Muscle layer of duodenum (tissue), 2 donors: ENCODE data around the gene HTT.

Experiments used
- H3K27ac ChIP-seq: one replicate; pipeline ENCODE4 v1.7.0; 2013; ENCODE audit warnings: mild to moderate bottlenecking, low read length
- H3K27me3 ChIP-seq: one replicate; pipeline ENCODE4 v1.7.0; 2013; ENCODE audit warnings: low read depth, mild to moderate bottlenecking, control low read depth, low read length
- H3K36me3 ChIP-seq, 2 donors: one replicate each; pipeline ENCODE4 v1.7.0; 2013; ENCODE audit warnings: low read length in 2 of 2, control low read depth in 1 of 2, mild to moderate bottlenecking in 1 of 2; ENCODE audit not compliant: insufficient read depth in 2 of 2, control insufficient read depth in 1 of 2
- H3K4me1 ChIP-seq, 2 donors: one replicate each; pipeline ENCODE4 v1.7.0; 2013; ENCODE audit warnings: low read length in 2 of 2, mild to moderate bottlenecking in 2 of 2, control low read depth in 1 of 2, moderate library complexity in 1 of 2; ENCODE audit not compliant: insufficient read depth in 2 of 2, control insufficient read depth in 1 of 2
- H3K4me3 ChIP-seq, 2 donors: one replicate each; pipeline ENCODE4 v1.7.0; 2013; ENCODE audit warnings: low read length in 2 of 2, low read depth in 1 of 2, mild to moderate bottlenecking in 1 of 2
- H3K9me3 ChIP-seq, 2 donors: one replicate each; pipeline ENCODE4 v1.7.0; 2013; ENCODE audit warnings: low read length in 2 of 2, control low read depth in 1 of 2, mild to moderate bottlenecking in 1 of 2; ENCODE audit not compliant: control insufficient read depth in 1 of 2
- donor health status: healthy.

The HTT gene

GRCh38 chr4:3269105-3269927 is 194.8 kb downstream of the HTT start:
- Histone ChIP-seq H3K36me3 (no peaks in the 10 kb centered on the region), H3K4me1 (no peaks in the 10 kb centered on the region), H3K27me3 (no peaks in the 10 kb centered on the region), H3K4me3 (no peak overlapping the region), H3K27ac (no peak overlapping the region), H3K9me3 (no peaks in the 10 kb centered on the region)

GRCh38 chr4:3269991-3270611 is 195.6 kb downstream of the HTT start:
- no peaks in the 10 kb centered on the region for H3K36me3 ChIP-seq
- H3K27ac ChIP-seq = no peak overlapping the region
- H3K4me3 ChIP-seq = no peak overlapping the region
- no peaks in the 10 kb centered on the region for H3K4me1 ChIP-seq
- H3K9me3 ChIP-seq = no peaks in the 10 kb centered on the region
- no peaks in the 10 kb centered on the region for H3K27me3 ChIP-seq

- Histone ChIP-seq H3K27me3 (no peaks in the 10 kb centered on the region), H3K9me3 (no peaks in the 10 kb centered on the region), H3K27ac (no peak overlapping the region), H3K36me3 (no peaks in the 10 kb centered on the region), H3K4me3 (no peak overlapping the region), H3K4me1 (no peaks in the 10 kb centered on the region)
Observed at GRCh38 chr4:3271131-3271530, 196.7 kb downstream of the HTT start.

GRCh38 chr4:3276986-3277385 is 202.5 kb downstream of the HTT start:
- H3K27ac ChIP-seq = no peak overlapping the region
- no peaks in the 10 kb centered on the region for H3K36me3 ChIP-seq
- no peaks in the 10 kb centered on the region for H3K27me3 ChIP-seq
- no peaks in the 10 kb centered on the region for H3K4me1 ChIP-seq
- no peak overlapping the region for H3K4me3 ChIP-seq
- no peaks in the 10 kb centered on the region for H3K9me3 ChIP-seq

GRCh38 chr4:3280466-3280865 is 206.0 kb downstream of the HTT start:
- Histone ChIP-seq H3K4me1 (no peaks in the 10 kb centered on the region), H3K36me3 (no peaks in the 10 kb centered on the region), H3K9me3 (no peaks in the 10 kb centered on the region), H3K4me3 (no peak overlapping the region), H3K27me3 (no peaks in the 10 kb centered on the region), H3K27ac (no peak overlapping the region)

GRCh38 chr4:3283483-3283882 is 209.0 kb downstream of the HTT start:
- no peaks in the 10 kb centered on the region for H3K36me3 ChIP-seq
- no peak overlapping the region for H3K4me3 ChIP-seq

GRCh38 chr4:3283916-3284315 is 209.4 kb downstream of the HTT start:
- no peak overlapping the region for H3K27ac ChIP-seq
- H3K27me3 ChIP-seq = no peaks in the 10 kb centered on the region
- H3K4me1 ChIP-seq = no peaks in the 10 kb centered on the region
- H3K9me3 ChIP-seq = no peaks in the 10 kb centered on the region
- no peaks in the 10 kb centered on the region for H3K36me3 ChIP-seq
- no peak overlapping the region for H3K4me3 ChIP-seq

More at GRCh38 chr4:3283483-3283882, 209.0 kb downstream of the HTT start:
- Histone ChIP-seq H3K27me3 (no peaks in the 10 kb centered on the region), H3K9me3 (no peaks in the 10 kb centered on the region), H3K4me1 (no peaks in the 10 kb centered on the region), H3K27ac (no peak overlapping the region)

GRCh38 chr4:3284734-3285557 is 210.5 kb downstream of the HTT start:
- Histone ChIP-seq H3K4me1 (no peaks in the 10 kb centered on the region), H3K36me3 (no peaks in the 10 kb centered on the region), H3K27me3 (no peaks in the 10 kb centered on the region), H3K27ac (no peak overlapping the region), H3K9me3 (no peaks in the 10 kb centered on the region), H3K4me3 (no peak overlapping the region)

- Histone ChIP-seq H3K4me3 (no peak overlapping the region), H3K9me3 (no peaks in the 10 kb centered on the region), H3K36me3 (no peaks in the 10 kb centered on the region), H3K27me3 (no peaks in the 10 kb centered on the region), H3K4me1 (no peaks in the 10 kb centered on the region), H3K27ac (no peak overlapping the region)
Observed at GRCh38 chr4:3285558-3286334, 211.3 kb downstream of the HTT start.

GRCh38 chr4:3286335-3287175 is 212.1 kb downstream of the HTT start:
- Histone ChIP-seq H3K27me3 (no peaks in the 10 kb centered on the region), H3K4me3 (no peak overlapping the region), H3K36me3 (no peaks in the 10 kb centered on the region), H3K9me3 (no peaks in the 10 kb centered on the region), H3K27ac (no peak overlapping the region), H3K4me1 (peaks cover 0 to 5% of the 10 kb centered on the region in 2 donors)
